Tibial nerve (tissue), 4 donors: ENCODE results near the gene NTM. TPM values are rescaled to one million over a fixed set of nuclear protein-coding genes. Genes with fewer than 3 reads are reported as not detected.

Experiments
- DNase-seq, 2 donors: peaks; one replicate each; pipeline ENCODE4 v3.0.0-alpha.2; 2019; ENCODE audit warnings: low spot score in 2 of 2
- H3K27ac ChIP-seq, 4 donors: fragments of 200-600 bp; sonication (generic) in 3 of 4; one replicate each; pipeline ENCODE4 v1.5.1; 2017 to 2019; ENCODE audit warnings: mild to moderate bottlenecking in 1 of 4
- H3K27me3 ChIP-seq, 2 donors: fragments of 200-600 bp; sonication (generic) in 1 of 2; one replicate each; pipeline versions ENCODE4 v1.5.1 to v1.6.0; 2017 to 2019
- H3K36me3 ChIP-seq, 3 donors: fragments of 200-600 bp; sonication (generic); one replicate each; pipeline ENCODE4 v1.5.1; 2018 to 2019
- H3K4me1 ChIP-seq, 4 donors: fragments of 200-600 bp; sonication (generic) in 3 of 4; one replicate each; pipeline ENCODE4 v1.5.1; 2017 to 2019
- H3K4me3 ChIP-seq, 4 donors: fragments of 200-600 bp; sonication (generic) in 3 of 4; one replicate each; pipeline ENCODE4 v1.5.1; 2017 to 2019; ENCODE audit warnings: mild to moderate bottlenecking in 1 of 4, moderate library complexity in 1 of 4
- H3K9me3 ChIP-seq, 4 donors: fragments of 200-600 bp; sonication (generic) in 3 of 4; one replicate each; pipeline ENCODE4 v1.5.1; 2017 to 2019
- EP300 ChIP-seq, 2 donors: sonication (generic); formaldehyde crosslinking; IDR thresholded peaks; one replicate each; pipeline ENCODE4 v1.6.1; 2017; ENCODE audit warnings: antibody characterized with exemption in 2 of 2, mild to moderate bottlenecking in 1 of 2
- POLR2A ChIP-seq, 2 donors: fragments of 450-650 bp; IDR thresholded peaks; one replicate each; pipeline ENCODE4 v1.6.1; 2017; ENCODE audit warnings: antibody characterized with exemption in 2 of 2, mild to moderate bottlenecking in 2 of 2, moderate library complexity in 2 of 2
- WGBS, 2 donors: methylation state at CpG; one replicate each; pipeline ENCODE4 v1.1.5; 2018; 5-methylcytosine and 5-hydroxymethylcytosine counted together
- total RNA-seq, 4 donors: library from RNA; depleted of rRNA; stranded (reverse); fragments of >200 nt; gene quantifications; one replicate each; pipeline ENCODE4 v1.1.0, GENCODE V29; 2016
- TF ChIP-seq, protein P1 (sequence below), 5 experiments: fragments of 200-600 bp in 3 of 5; fragments of 450-650 bp in 2 of 5; sonication (generic) in 3 of 5; IDR thresholded peaks; one replicate each; pipeline ENCODE4 v1.5.1; 2016 to 2019; ENCODE audit warnings: antibody characterized with exemption in 5 of 5, mild to moderate bottlenecking in 3 of 5, moderate library complexity in 2 of 5

Gene NTM
- total RNA-seq, 4 donors from 2014 or later, result 3.7 to 11.4 (median 10.8) TPM

DNA sequence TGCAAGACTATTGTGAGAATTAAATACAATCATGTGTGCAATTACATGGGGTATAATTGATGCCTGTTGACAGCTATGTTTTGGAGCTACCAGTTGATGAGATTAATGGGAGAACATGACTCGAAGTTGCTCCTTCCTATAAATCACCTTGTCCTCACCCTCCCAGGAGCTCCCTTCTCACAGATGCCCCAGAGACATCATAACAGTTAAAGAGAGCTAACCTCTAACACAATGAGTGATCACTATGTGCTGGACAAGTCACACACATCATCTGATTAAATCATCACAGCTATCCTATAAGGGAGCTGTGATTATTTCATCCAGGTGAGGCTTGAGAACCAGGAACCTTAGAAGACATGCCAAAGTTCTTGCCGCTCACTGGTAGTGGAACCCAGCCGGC, 394.2 kb downstream of the NTM start:
- no peak overlapping the region for H3K27ac ChIP-seq
- DNase-seq, result no peak
- TF ChIP-seq, protein P1, sequence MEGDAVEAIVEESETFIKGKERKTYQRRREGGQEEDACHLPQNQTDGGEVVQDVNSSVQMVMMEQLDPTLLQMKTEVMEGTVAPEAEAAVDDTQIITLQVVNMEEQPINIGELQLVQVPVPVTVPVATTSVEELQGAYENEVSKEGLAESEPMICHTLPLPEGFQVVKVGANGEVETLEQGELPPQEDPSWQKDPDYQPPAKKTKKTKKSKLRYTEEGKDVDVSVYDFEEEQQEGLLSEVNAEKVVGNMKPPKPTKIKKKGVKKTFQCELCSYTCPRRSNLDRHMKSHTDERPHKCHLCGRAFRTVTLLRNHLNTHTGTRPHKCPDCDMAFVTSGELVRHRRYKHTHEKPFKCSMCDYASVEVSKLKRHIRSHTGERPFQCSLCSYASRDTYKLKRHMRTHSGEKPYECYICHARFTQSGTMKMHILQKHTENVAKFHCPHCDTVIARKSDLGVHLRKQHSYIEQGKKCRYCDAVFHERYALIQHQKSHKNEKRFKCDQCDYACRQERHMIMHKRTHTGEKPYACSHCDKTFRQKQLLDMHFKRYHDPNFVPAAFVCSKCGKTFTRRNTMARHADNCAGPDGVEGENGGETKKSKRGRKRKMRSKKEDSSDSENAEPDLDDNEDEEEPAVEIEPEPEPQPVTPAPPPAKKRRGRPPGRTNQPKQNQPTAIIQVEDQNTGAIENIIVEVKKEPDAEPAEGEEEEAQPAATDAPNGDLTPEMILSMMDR (IDR thresholded peaks at IDR 0.05), result no peak
- TF ChIP-seq EP300 (IDR thresholded peaks at IDR 0.05), result no peak
- TF ChIP-seq POLR2A (IDR thresholded peaks at IDR 0.05), result no peak
- H3K4me3 ChIP-seq, result no peak overlapping the region
- 60 to 83% methylated on average over 3 of the region's 3 CpGs for WGBS, 2 donors
- H3K4me1 ChIP-seq, result no peaks in the 10 kb centered on the region
- peaks cover 0 to 10% of the 10 kb centered on the region in 2 donors for H3K27me3 ChIP-seq
- H3K9me3 ChIP-seq, result peaks cover 0 to 9% (median 0%) of the 10 kb centered on the region in 4 donors
- H3K36me3 ChIP-seq, result no peaks in the 10 kb centered on the region

DNA sequence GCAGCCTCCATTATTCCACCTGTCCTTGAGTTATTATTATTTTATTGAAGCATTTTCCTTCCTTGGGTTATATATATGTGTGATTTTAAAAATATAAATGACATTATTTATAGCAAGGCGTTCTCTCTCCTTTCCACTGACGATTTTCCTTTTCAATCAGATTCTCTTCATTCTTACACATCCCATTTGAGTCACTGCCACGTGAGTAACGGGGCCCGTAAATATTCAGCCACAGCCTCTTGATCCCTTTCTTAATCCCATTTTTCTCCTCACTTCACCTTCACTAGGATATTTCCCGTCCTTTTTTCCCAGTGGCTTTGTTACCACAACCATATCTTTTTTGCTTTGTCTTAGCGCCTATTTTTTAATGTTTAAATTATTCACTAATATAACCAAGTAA, 396.2 kb downstream of the NTM start:
- no peak for TF ChIP-seq POLR2A (IDR thresholded peaks at IDR 0.05)
- TF ChIP-seq, protein P1 (IDR thresholded peaks at IDR 0.05), result no peak
- no peak for TF ChIP-seq EP300 (IDR thresholded peaks at IDR 0.05)
- Histone ChIP-seq H3K36me3 (no peaks in the 10 kb centered on the region), H3K4me1 (no peaks in the 10 kb centered on the region), H3K9me3 (peaks cover 0 to 5% (median 0%) of the 10 kb centered on the region in 4 donors), H3K27ac (no peak overlapping the region), H3K27me3 (no peaks in the 10 kb centered on the region), H3K4me3 (no peak overlapping the region)
- DNase-seq, result no peak
- 78 to 89% methylated on average over 7 of the region's 7 CpGs for WGBS, 2 donors

DNA sequence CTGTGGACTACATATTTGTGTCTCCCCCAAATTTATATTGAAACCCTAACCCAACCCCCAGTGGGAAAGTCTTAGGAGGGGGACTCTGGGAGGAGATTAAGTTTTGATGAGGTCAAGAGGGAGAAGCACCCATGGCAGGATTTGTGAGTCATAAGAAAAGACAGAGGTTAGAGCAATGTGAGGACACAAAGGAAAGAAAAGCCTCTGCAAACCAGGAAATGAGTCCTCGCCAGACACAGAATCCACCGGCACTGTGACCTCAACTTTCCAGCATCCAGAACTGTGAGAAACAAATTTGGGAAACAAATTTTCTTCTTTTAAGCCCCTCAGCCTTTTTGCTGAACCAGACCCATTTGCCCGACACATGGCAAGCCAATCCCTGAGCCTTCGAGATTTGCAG, 397.0 kb downstream of the NTM start:
- 66 to 68% methylated on average over 4 of the region's 4 CpGs for WGBS, 2 donors
- no peak for DNase-seq

DNA sequence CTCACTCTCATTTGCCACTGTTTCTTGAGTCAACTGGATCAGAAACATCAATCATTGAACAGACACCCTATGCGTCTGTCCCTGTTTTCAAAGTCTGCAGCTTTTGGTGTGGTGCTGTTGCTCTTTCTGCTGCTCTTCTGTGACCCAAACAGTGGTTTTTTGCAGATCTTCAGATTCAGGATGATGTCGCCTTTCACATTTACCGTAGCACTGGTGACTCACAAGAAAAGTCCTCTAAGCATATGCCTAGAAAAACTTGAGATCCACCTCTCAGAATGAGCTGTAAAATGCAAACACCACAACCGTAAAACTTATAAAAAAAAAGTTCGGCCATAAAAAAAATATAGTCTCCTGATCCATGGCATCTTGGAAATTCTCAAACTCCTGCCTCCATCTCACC, 400.4 kb downstream of the NTM start:
- no peak overlapping the region for H3K4me3 ChIP-seq
- H3K4me1 ChIP-seq, result no peaks in the 10 kb centered on the region
- H3K36me3 ChIP-seq, result no peaks in the 10 kb centered on the region
- WGBS, 2 donors, result 73 to 79% methylated on average over 5 of the region's 5 CpGs
- TF ChIP-seq, protein P1 (IDR thresholded peaks at IDR 0.05), result no peak
- TF ChIP-seq EP300 (IDR thresholded peaks at IDR 0.05) (no peak), POLR2A (IDR thresholded peaks at IDR 0.05) (no peak)
- H3K9me3 ChIP-seq, result no peaks in the 10 kb centered on the region
- DNase-seq, result no peak
- no peak overlapping the region for H3K27ac ChIP-seq
- no peaks in the 10 kb centered on the region for H3K27me3 ChIP-seq

More for the DNA sequence above, 397.0 kb downstream of the NTM start:
- TF ChIP-seq POLR2A (IDR thresholded peaks at IDR 0.05), result no peak
- TF ChIP-seq, protein P1 (IDR thresholded peaks at IDR 0.05), result no peak
- no peak for TF ChIP-seq EP300 (IDR thresholded peaks at IDR 0.05)
- no peaks in the 10 kb centered on the region for H3K9me3 ChIP-seq
- no peak overlapping the region for H3K27ac ChIP-seq
- H3K36me3 ChIP-seq, result no peaks in the 10 kb centered on the region
- no peaks in the 10 kb centered on the region for H3K27me3 ChIP-seq
- H3K4me3 ChIP-seq, result no peak overlapping the region
- H3K4me1 ChIP-seq, result no peaks in the 10 kb centered on the region

DNA sequence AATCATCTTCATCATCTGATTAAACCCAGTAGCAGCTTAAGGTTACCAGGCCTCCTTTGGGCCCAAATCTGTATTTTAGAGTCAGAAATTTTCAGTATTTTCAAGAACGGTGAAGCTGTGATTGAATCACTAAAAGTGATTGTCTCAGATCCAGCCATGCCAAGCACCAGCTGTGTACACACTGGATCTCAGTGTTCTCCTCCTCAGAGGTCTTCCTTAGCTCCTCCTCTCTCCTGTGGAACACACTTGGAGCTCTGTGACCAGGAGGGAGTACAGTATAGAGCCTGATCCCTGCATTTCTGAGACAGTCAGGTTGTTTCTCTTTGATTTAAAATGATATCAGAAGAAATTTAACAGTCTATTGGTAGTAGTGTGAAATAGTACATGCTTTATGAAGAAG, 401.1 kb downstream of the NTM start:
- Histone ChIP-seq H3K9me3 (no peaks in the 10 kb centered on the region), H3K36me3 (no peaks in the 10 kb centered on the region), H3K4me1 (no peaks in the 10 kb centered on the region), H3K4me3 (no peak overlapping the region), H3K27me3 (no peaks in the 10 kb centered on the region), H3K27ac (no peak overlapping the region)
- WGBS, 2 donors, result 30 to 53% methylated on average over 1 of the region's 1 CpG
- DNase-seq, result no peak
- TF ChIP-seq EP300 (IDR thresholded peaks at IDR 0.05), result no peak
- TF ChIP-seq, protein P1 (IDR thresholded peaks at IDR 0.05), result no peak
- TF ChIP-seq POLR2A (IDR thresholded peaks at IDR 0.05), result no peak
